KMS-11 (cell line): ENCODE measurements around the gene DAO.
"Not testable (repeated sequence)": the region's sequence is repeated elsewhere in the genome, so short reads cannot be mapped to it uniquely, and the experiment has no call there.

Experiments used
- H2AFZ ChIP-seq: fragments of 200-600 bp; sonication (generic); 2 replicates; pipeline ENCODE4 v1.6.1; 2016; ENCODE audit warnings: antibody characterized with exemption, mixed run types, low read depth
- H3K27ac ChIP-seq: fragments of 200-600 bp; sonication (generic); 2 replicates; pipeline ENCODE4 v1.6.1; 2016; ENCODE audit warnings: mild to moderate bottlenecking, mixed run types
- H3K27me3 ChIP-seq: fragments of 200-600 bp; sonication (generic); 2 replicates; pipeline ENCODE4 v1.6.1; 2017; ENCODE audit warnings: mild to moderate bottlenecking, low read depth, mixed run types, moderate library complexity; ENCODE audit not compliant: insufficient read depth
- H3K36me3 ChIP-seq: fragments of 200-600 bp; sonication (generic); 2 replicates; pipeline ENCODE4 v1.6.1; 2017; ENCODE audit warnings: mild to moderate bottlenecking, mixed run types; ENCODE audit not compliant: insufficient read depth
- H3K4me1 ChIP-seq: fragments of 200-600 bp; sonication (generic); 2 replicates; pipeline ENCODE4 v1.6.1; 2016; ENCODE audit warnings: mild to moderate bottlenecking, low read depth, mixed run types; ENCODE audit not compliant: poor library complexity, severe bottlenecking
- H3K4me2 ChIP-seq: fragments of 200-600 bp; sonication (generic); 2 replicates; pipeline ENCODE4 v1.7.0; 2016; ENCODE audit warnings: mild to moderate bottlenecking, mixed run types
- H3K4me3 ChIP-seq: fragments of 200-600 bp; sonication (generic); IDR thresholded peaks from 2 replicates; pipeline ENCODE4 v1.6.1; 2017; ENCODE audit warnings: low read depth, low read length, mixed read lengths; ENCODE audit not compliant: insufficient read depth
- H3K79me2 ChIP-seq: fragments of 200-600 bp; sonication (generic); 2 replicates; pipeline ENCODE4 v1.6.1; 2016; ENCODE audit warnings: low read depth, mixed run types; ENCODE audit not compliant: insufficient read depth
- H3K9ac ChIP-seq: fragments of 200-600 bp; sonication (generic); 2 replicates; pipeline ENCODE4 v1.6.1; 2016; ENCODE audit warnings: mild to moderate bottlenecking, mixed run types
- H4K20me1 ChIP-seq: fragments of 200-600 bp; sonication (generic); 2 replicates; pipeline ENCODE4 v1.6.1; 2016; ENCODE audit warnings: mild to moderate bottlenecking, mixed run types; ENCODE audit not compliant: insufficient read depth
- CTCF ChIP-seq: fragments of 200-600 bp; sonication (generic); conservative IDR thresholded peaks from 2 replicates; pipeline ENCODE4 v1.6.1; 2017; ENCODE audit warnings: low read depth, mild to moderate bottlenecking, antibody characterized with exemption, low read length, moderate library complexity, mixed read lengths

Gene DAO

GRCh38 chr12:108858311-108859074, 21.4 kb upstream of the DAO start:
- Histone ChIP-seq H3K27me3 (no peaks in the 10 kb centered on the region), H2AFZ (peak overlapping the region; percentile 76; the same call in 1 of the 2 replicates), H3K4me3 (no peak overlapping the region), H3K79me2 (peaks cover 11% of the 10 kb centered on the region; the same call in 1 of the 2 replicates), H3K36me3 (no peaks in the 10 kb centered on the region), H3K4me1 (peaks cover 10% of the 10 kb centered on the region), H4K20me1 (no peaks in the 10 kb centered on the region), H3K4me2 (peak overlapping the region; percentile 63), H3K27ac (no peak overlapping the region), H3K9ac (peak overlapping the region; percentile 37; the same call in 1 of the 2 replicates)
- TF ChIP-seq CTCF, result no peak

- not testable (repeated sequence) for H4K20me1 ChIP-seq, H2AFZ ChIP-seq, H3K27ac ChIP-seq, H3K4me3 ChIP-seq, H3K27me3 ChIP-seq, H3K4me2 ChIP-seq, H3K36me3 ChIP-seq, H3K9ac ChIP-seq
- Histone ChIP-seq H3K79me2 (peaks cover 11% of the 10 kb centered on the region; the same call in 1 of the 2 replicates), H3K4me1 (peaks cover 10% of the 10 kb centered on the region)
Observed at GRCh38 chr12:108859141-108859922, 20.6 kb upstream of the DAO start.

GRCh38 chr12:108859923-108860291, 20.0 kb upstream of the DAO start:
- H3K27me3 ChIP-seq, result no peaks in the 10 kb centered on the region
- no peaks in the 10 kb centered on the region for H3K36me3 ChIP-seq
- H3K4me3 ChIP-seq, result no peak overlapping the region
- TF ChIP-seq CTCF, result no peak
- H4K20me1 ChIP-seq, result no peaks in the 10 kb centered on the region
- peaks cover 10% of the 10 kb centered on the region for H3K4me1 ChIP-seq
- no peak overlapping the region for H2AFZ ChIP-seq
- H3K4me2 ChIP-seq, result no peak overlapping the region
- H3K9ac ChIP-seq, result no peak overlapping the region
- H3K27ac ChIP-seq, result no peak overlapping the region
- H3K79me2 ChIP-seq, result peaks cover 11% of the 10 kb centered on the region; the same call in 1 of the 2 replicates

GRCh38 chr12:108860443-108860842, 19.4 kb upstream of the DAO start:
- H4K20me1 ChIP-seq, result no peaks in the 10 kb centered on the region
- H3K9ac ChIP-seq, result no peak overlapping the region
- H3K27ac ChIP-seq, result no peak overlapping the region
- no peak overlapping the region for H3K4me3 ChIP-seq
- peaks cover 10% of the 10 kb centered on the region for H3K4me1 ChIP-seq
- H3K4me2 ChIP-seq, result no peak overlapping the region
- no peaks in the 10 kb centered on the region for H3K36me3 ChIP-seq
- peaks cover 11% of the 10 kb centered on the region; the same call in 1 of the 2 replicates for H3K79me2 ChIP-seq
- TF ChIP-seq CTCF, result no peak
- H2AFZ ChIP-seq, result no peak overlapping the region
- no peaks in the 10 kb centered on the region for H3K27me3 ChIP-seq
